IMR-90 (cell line): ENCODE data around the gene DENND1A. TPM values are rescaled to one million over a fixed set of nuclear protein-coding genes. Genes with fewer than 3 reads are reported as not detected.

ENCODE experiments used
- ATAC-seq: fragments of 200-7000 bp; cut with Tn5 transposase; 2 replicates; pipeline ENCODE4 v1.9.1; 2020; ENCODE audit warnings: low read depth, mild to moderate bottlenecking, moderate library complexity
- BruUV-seq: library from RNA; stranded (reverse); fragments of 400-500 nt; replicated peaks from 2 replicates; lab custom pipeline; 2021; lab: Mats Ljungman, UMichigan
- CTCF ChIA-PET: fragments of 300-600 bp; formaldehyde crosslinking; extraction: SDS; loops from one replicate; lab custom pipeline; 2021; ENCODE audit warnings: antibody characterized with exemption; lab: Yijun Ruan, JAX
- POLR2A ChIA-PET: fragments of 300-600 bp; sonication (Branson Sonifier 250); formaldehyde crosslinking; loops from one replicate; lab custom pipeline; 2022; ENCODE audit warnings: antibody characterized with exemption; ENCODE audit not compliant: unreplicated experiment; lab: Charles Lee
- DNase-seq: peaks from one replicate; pipeline ENCODE4 v3.0.0; 2013
- H2AFZ ChIP-seq: replicated peaks from 2 replicates; pipeline ENCODE3; 2013; ENCODE audit warnings: low read length, mild to moderate bottlenecking; ENCODE audit not compliant: poor library complexity
- H2AK5ac ChIP-seq: 2 replicates; pipeline ENCODE4 v1.6.1; 2013; ENCODE audit warnings: low read depth, low read length, inconsistent platforms
- H2AK9ac ChIP-seq: replicated peaks from 2 replicates; pipeline ENCODE3; 2013; ENCODE audit warnings: mild to moderate bottlenecking, low read depth, low read length, moderate library complexity; ENCODE audit not compliant: poor library complexity
- H2BK120ac ChIP-seq: 2 replicates; pipeline ENCODE4 v1.6.1; 2013; ENCODE audit warnings: low read depth, low read length, inconsistent platforms
- H2BK15ac ChIP-seq: 3 replicates; pipeline ENCODE4 v1.6.1; 2013; ENCODE audit warnings: low read depth, low read length, inconsistent platforms
- H2BK20ac ChIP-seq: 2 replicates; pipeline ENCODE4 v1.6.1; 2013; ENCODE audit warnings: low read depth, mild to moderate bottlenecking, inconsistent platforms, low read length, moderate library complexity
- H2BK5ac ChIP-seq: 2 replicates; pipeline ENCODE4 v1.6.1; 2013; ENCODE audit warnings: mild to moderate bottlenecking, low read depth, low read length, inconsistent platforms; ENCODE audit not compliant: poor library complexity, severe bottlenecking
- H3K14ac ChIP-seq: replicated peaks from 2 replicates; pipeline ENCODE4 v1.6.1; 2013; ENCODE audit warnings: low read depth, low read length, inconsistent platforms
- H3K18ac ChIP-seq: 2 replicates; pipeline ENCODE4 v1.6.1; 2013; ENCODE audit warnings: low read depth, low read length, control low read depth
- H3K23ac ChIP-seq: 2 replicates; pipeline ENCODE4 v1.6.1; 2013; ENCODE audit warnings: low read depth, low read length, inconsistent platforms
- H3K27ac ChIP-seq: 2 replicates; pipeline ENCODE4 v1.5.1; 2013; ENCODE audit warnings: mild to moderate bottlenecking, control low read depth, low read length; ENCODE audit not compliant: insufficient read depth
- H3K27me3 ChIP-seq: 2 replicates; pipeline ENCODE4 v1.6.1; 2013; ENCODE audit warnings: low read length; ENCODE audit not compliant: control insufficient read depth, insufficient read depth
- H3K36me3 ChIP-seq: 2 replicates; pipeline ENCODE4 v1.6.1; 2013; ENCODE audit warnings: low read length, mixed read lengths; ENCODE audit not compliant: control insufficient read depth, insufficient read depth
- H3K4ac ChIP-seq: 2 replicates; pipeline ENCODE4 v1.6.1; 2013; ENCODE audit warnings: low read depth, low read length, inconsistent platforms
- H3K4me1 ChIP-seq: 2 replicates; pipeline ENCODE4 v1.6.1; 2013; ENCODE audit warnings: low read length, mixed read lengths; ENCODE audit not compliant: control insufficient read depth, insufficient read depth
- H3K4me2 ChIP-seq: 2 replicates; pipeline ENCODE4 v1.6.1; 2013; ENCODE audit warnings: low read depth, mild to moderate bottlenecking, control low read depth, low read length, moderate library complexity
- H3K4me3 ChIP-seq: 2 replicates; pipeline ENCODE4 v1.5.1; 2013; ENCODE audit warnings: low read depth, mild to moderate bottlenecking, control low read depth, low read length, moderate library complexity; ENCODE audit not compliant: insufficient read depth
- H3K56ac ChIP-seq: 2 replicates; pipeline ENCODE4 v1.6.1; 2013; ENCODE audit warnings: low read length, inconsistent platforms; ENCODE audit not compliant: insufficient read depth; ENCODE audit errors: extremely low read depth
- H3K79me1 ChIP-seq, 2 experiments: 2 replicates each; pipeline ENCODE4 v1.6.1; 2013; ENCODE audit warnings: low read length in 2 of 2, inconsistent platforms in 1 of 2, low read depth in 1 of 2
- H3K9ac ChIP-seq: 2 replicates; pipeline ENCODE4 v1.6.1; 2013; ENCODE audit warnings: low read depth, low read length, control low read depth
- H3K9me1 ChIP-seq: 2 replicates; pipeline ENCODE4 v1.6.1; 2013; ENCODE audit warnings: low read length, inconsistent platforms; ENCODE audit not compliant: insufficient read depth
- H3K9me3 ChIP-seq: 2 replicates; pipeline ENCODE4 v1.6.1; 2013; ENCODE audit warnings: low read length; ENCODE audit not compliant: control insufficient read depth, insufficient read depth
- H4K20me1 ChIP-seq: 2 replicates; pipeline ENCODE4 v1.6.1; 2013; ENCODE audit warnings: low read length, inconsistent platforms; ENCODE audit not compliant: insufficient read depth
- H4K5ac ChIP-seq: 2 replicates; pipeline ENCODE4 v1.6.1; 2013; ENCODE audit warnings: mild to moderate bottlenecking, low read depth, low read length, control low read depth
- H4K8ac ChIP-seq, 2 experiments: 2 replicates each; pipeline ENCODE4 v1.6.1; 2013; ENCODE audit warnings: low read depth in 2 of 2, low read length in 2 of 2, control low read depth in 1 of 2, inconsistent platforms in 1 of 2
- H4K91ac ChIP-seq: 2 replicates; pipeline ENCODE4 v1.6.1; 2013; ENCODE audit warnings: low read depth, low read length, inconsistent platforms; ENCODE audit not compliant: insufficient read depth
- BHLHE40 ChIP-seq: fragments of 150-350 bp; IDR thresholded peaks from 2 replicates; pipeline ENCODE4 v1.6.1; 2016; ENCODE audit warnings: mild to moderate bottlenecking, low read depth, low read length
- CEBPB ChIP-seq: IDR thresholded peaks from 2 replicates; pipeline ENCODE4 v1.6.1; 2012; ENCODE audit warnings: low read depth, low read length, improper control_type of control experiment
- FOS ChIP-seq: fragments of 150-350 bp; IDR thresholded peaks from 2 replicates; pipeline ENCODE4 v1.6.1; 2016; ENCODE audit warnings: low read depth, low read length
- MAZ ChIP-seq: IDR thresholded peaks from 2 replicates; pipeline ENCODE4 v1.6.1; 2012; ENCODE audit warnings: low read depth, mild to moderate bottlenecking, low read length, improper control_type of control experiment, moderate library complexity, borderline replicate concordance
- MXI1 ChIP-seq: IDR thresholded peaks from 2 replicates; pipeline ENCODE4 v1.6.1; 2012; ENCODE audit warnings: low read depth, mild to moderate bottlenecking, low read length, moderate library complexity, borderline replicate concordance
- NFE2L2 ChIP-seq: fragments of 150-350 bp; IDR thresholded peaks from 2 replicates; pipeline ENCODE4 v1.6.1; 2016; ENCODE audit warnings: low read depth, mild to moderate bottlenecking, low read length
- RAD21 ChIP-seq: IDR thresholded peaks from 2 replicates; pipeline ENCODE4 v1.6.1; 2012; ENCODE audit warnings: low read length, improper control_type of control experiment
- RCOR1 ChIP-seq: IDR thresholded peaks from 2 replicates; pipeline ENCODE4 v1.6.1; 2012; ENCODE audit warnings: mild to moderate bottlenecking, low read length, improper control_type of control experiment; ENCODE audit not compliant: insufficient replicate concordance
- SMC3 ChIP-seq: fragments of 150-350 bp; IDR thresholded peaks from 2 replicates; pipeline ENCODE4 v1.6.1; 2016; ENCODE audit warnings: low read depth, mild to moderate bottlenecking, antibody characterized with exemption, low read length, moderate library complexity
- WGBS, 2 experiments: methylation state at CpG; one replicate each; pipeline versions ENCODE4 v1.1.5 to v1.1.7; 2013; ENCODE audit warnings: missing lambda C conversion rate in 2 of 2; ENCODE audit not compliant: insufficient read length in 1 of 2; ENCODE audit errors: extremely low coverage in 2 of 2; 5-methylcytosine and 5-hydroxymethylcytosine counted together
- dilution Hi-C: fragments of 300-500 bp; cut with HindIII; formaldehyde crosslinking; loops from one replicate; pipeline ENCODE4 v1.14.3; 2018; ENCODE audit warnings: low sequenced_read_pairs; ENCODE audit not compliant: unreplicated experiment
- in situ Hi-C: fragments of 300-500 bp; cut with MboI; formaldehyde crosslinking; loops from 3 replicates; pipeline ENCODE4 v1.14.3; 2019; ENCODE audit warnings: low sequenced_read_pairs, inconsistent platforms, mixed read lengths
- intact Hi-C: fragments of 100-400 bp; cut with micrococcal nuclease; formaldehyde crosslinking; loops from 2 replicates; pipeline ENCODE4 v1.10.0; 2022
- polyA plus RNA-seq, 3 experiments: library from polyadenylated mRNA; depleted of rRNA; stranded (reverse); fragments of >200 nt; gene quantifications; 2 replicates each; pipeline ENCODE4 v1.2.3, GENCODE V29; 2012; ENCODE audit warnings: low replicate concordance in 1 of 3
- total RNA-seq: library from RNA; depleted of rRNA; stranded (reverse); fragments of >200 nt; gene quantifications from 2 replicates; pipeline ENCODE4 v1.2.3, GENCODE V29; 2012
- TF ChIP-seq, protein P1 (sequence below): fragments of 150-350 bp; IDR thresholded peaks from 2 replicates; pipeline ENCODE4 v1.6.1; 2017; ENCODE audit warnings: mild to moderate bottlenecking, antibody characterized with exemption, low read length, low read depth
- TF ChIP-seq, protein P2 (sequence below): conservative IDR thresholded peaks from 2 replicates; pipeline ENCODE4 v1.5.1; 2012; ENCODE audit warnings: mild to moderate bottlenecking, low read depth, low read length, improper control_type of control experiment

Gene DENND1A
- total and polyA plus RNA-seq, 2 of the 4 experiments (the other 2 are of a cell fraction) = 21.4 to 27.6 TPM

GRCh38 chr9:123387686-123388085 is 542.2 kb downstream of the DENND1A start:
- Histone ChIP-seq H3K4me2 (no peak overlapping the region), H3K14ac (no peak overlapping the region), H2BK15ac (no peak overlapping the region), H4K20me1 (no peaks in the 10 kb centered on the region), H3K9me3 (no peaks in the 10 kb centered on the region), H2AK5ac (no peak overlapping the region), H2BK20ac (no peak overlapping the region), H2AFZ (no peak overlapping the region), H3K36me3 (no peaks in the 10 kb centered on the region; the same call in 1 of the 2 replicates), H2BK5ac (no peak overlapping the region), H3K9ac (no peak overlapping the region), H3K18ac (no peak overlapping the region), H4K8ac (no peak overlapping the region), H2AK9ac (no peak overlapping the region), H4K5ac (no peak overlapping the region), H2BK120ac (no peak overlapping the region), H3K4ac (no peak overlapping the region), H4K91ac (no peak overlapping the region), H3K4me1 (no peaks in the 10 kb centered on the region), H3K27me3 (peaks cover 2% of the 10 kb centered on the region; the same call in 1 of the 2 replicates), H3K56ac (no peak overlapping the region), H3K79me1 (no peaks in the 10 kb centered on the region), H3K23ac (no peak overlapping the region), H3K27ac (no peak overlapping the region), H3K4me3 (no peak overlapping the region), H3K9me1 (no peaks in the 10 kb centered on the region)
- ATAC-seq (no peak), DNase-seq (no peak)
- ChIA-PET POLR2A (no interaction called here), CTCF (no interaction called here)
- TF ChIP-seq NFE2L2 = no peak
- no peak for TF ChIP-seq FOS
- TF ChIP-seq MXI1 = no peak
- TF ChIP-seq BHLHE40 = no peak
- no peak for TF ChIP-seq RAD21
- no peak for TF ChIP-seq RCOR1
- TF ChIP-seq, protein P1, sequence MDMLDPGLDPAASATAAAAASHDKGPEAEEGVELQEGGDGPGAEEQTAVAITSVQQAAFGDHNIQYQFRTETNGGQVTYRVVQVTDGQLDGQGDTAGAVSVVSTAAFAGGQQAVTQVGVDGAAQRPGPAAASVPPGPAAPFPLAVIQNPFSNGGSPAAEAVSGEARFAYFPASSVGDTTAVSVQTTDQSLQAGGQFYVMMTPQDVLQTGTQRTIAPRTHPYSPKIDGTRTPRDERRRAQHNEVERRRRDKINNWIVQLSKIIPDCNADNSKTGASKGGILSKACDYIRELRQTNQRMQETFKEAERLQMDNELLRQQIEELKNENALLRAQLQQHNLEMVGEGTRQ = no peak
- no peak for TF ChIP-seq MAZ
- TF ChIP-seq, protein P2, sequence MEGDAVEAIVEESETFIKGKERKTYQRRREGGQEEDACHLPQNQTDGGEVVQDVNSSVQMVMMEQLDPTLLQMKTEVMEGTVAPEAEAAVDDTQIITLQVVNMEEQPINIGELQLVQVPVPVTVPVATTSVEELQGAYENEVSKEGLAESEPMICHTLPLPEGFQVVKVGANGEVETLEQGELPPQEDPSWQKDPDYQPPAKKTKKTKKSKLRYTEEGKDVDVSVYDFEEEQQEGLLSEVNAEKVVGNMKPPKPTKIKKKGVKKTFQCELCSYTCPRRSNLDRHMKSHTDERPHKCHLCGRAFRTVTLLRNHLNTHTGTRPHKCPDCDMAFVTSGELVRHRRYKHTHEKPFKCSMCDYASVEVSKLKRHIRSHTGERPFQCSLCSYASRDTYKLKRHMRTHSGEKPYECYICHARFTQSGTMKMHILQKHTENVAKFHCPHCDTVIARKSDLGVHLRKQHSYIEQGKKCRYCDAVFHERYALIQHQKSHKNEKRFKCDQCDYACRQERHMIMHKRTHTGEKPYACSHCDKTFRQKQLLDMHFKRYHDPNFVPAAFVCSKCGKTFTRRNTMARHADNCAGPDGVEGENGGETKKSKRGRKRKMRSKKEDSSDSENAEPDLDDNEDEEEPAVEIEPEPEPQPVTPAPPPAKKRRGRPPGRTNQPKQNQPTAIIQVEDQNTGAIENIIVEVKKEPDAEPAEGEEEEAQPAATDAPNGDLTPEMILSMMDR = no peak
- no peak for TF ChIP-seq CEBPB
- TF ChIP-seq SMC3 = no peak
- intact Hi-C loops (no loop called here), dilution Hi-C loops (no loop called here), in situ Hi-C loops (no loop called here)
- 87% methylated on average over 5 of the region's 14 CpGs; no CpG with 5 or more reads in 1 of the 2 experiments for WGBS, 2 experiments
- BruUV-seq = no TSS peak
